Activated CD4-positive, alpha-beta memory T cell treated with anti-CD3 and anti-CD28 coated beads for 36 hours (primary cell): Measurements from ENCODE around the gene CD84. TPM values are rescaled to one million over a fixed set of nuclear protein-coding genes. Genes with fewer than 3 reads are reported as not detected.
"Not testable (repeated sequence)": the region's sequence is repeated elsewhere in the genome, so short reads cannot be mapped to it uniquely, and the experiment has no call there.

Experiments
- CTCF ChIA-PET: fragments of 350-600 bp; sonication (Branson Sonifier 250); formaldehyde crosslinking; loops from one replicate; lab custom pipeline; 2021; ENCODE audit warnings: antibody characterized with exemption, inconsistent platforms; lab: Charles Lee
- POLR2A ChIA-PET: fragments of 350-600 bp; sonication (Branson Sonifier 250); formaldehyde crosslinking; loops from one replicate; lab custom pipeline; 2021; ENCODE audit warnings: antibody characterized with exemption; lab: Charles Lee
- DNase-seq: peaks from one replicate; pipeline ENCODE4 v3.0.0-alpha.2; 2020
- H3K27ac Mint-ChIP-seq: one replicate; pipeline ENCODE4 v1.8.0; 2021; ENCODE audit warnings: mixed read lengths
- H3K27me3 Mint-ChIP-seq: one replicate; pipeline ENCODE4 v1.8.0; 2021; ENCODE audit warnings: mixed read lengths
- H3K36me3 Mint-ChIP-seq: one replicate; pipeline ENCODE4 v1.8.0; 2021; ENCODE audit warnings: mixed read lengths
- H3K4me1 Mint-ChIP-seq: one replicate; pipeline ENCODE4 v1.8.0; 2021; ENCODE audit warnings: low read depth, mixed read lengths
- H3K4me3 Mint-ChIP-seq: one replicate; pipeline ENCODE4 v1.8.0; 2021; ENCODE audit warnings: mild to moderate bottlenecking, mixed read lengths
- H3K9me3 Mint-ChIP-seq: one replicate; pipeline ENCODE4 v1.8.0; 2021; ENCODE audit warnings: mixed read lengths
- intact Hi-C: fragments of 100-400 bp; cut with micrococcal nuclease; formaldehyde crosslinking; loops from one replicate; pipeline ENCODE4 v1.15.1; 2023
- total RNA-seq, 2 experiments: library from RNA; stranded (reverse); gene quantifications; one replicate each; pipeline ENCODE4 v1.2.3, GENCODE V29; 2021

Gene CD84
- total RNA-seq, 2 experiments from 2014 or later, result 18.6 to 20.2 TPM

DNA sequence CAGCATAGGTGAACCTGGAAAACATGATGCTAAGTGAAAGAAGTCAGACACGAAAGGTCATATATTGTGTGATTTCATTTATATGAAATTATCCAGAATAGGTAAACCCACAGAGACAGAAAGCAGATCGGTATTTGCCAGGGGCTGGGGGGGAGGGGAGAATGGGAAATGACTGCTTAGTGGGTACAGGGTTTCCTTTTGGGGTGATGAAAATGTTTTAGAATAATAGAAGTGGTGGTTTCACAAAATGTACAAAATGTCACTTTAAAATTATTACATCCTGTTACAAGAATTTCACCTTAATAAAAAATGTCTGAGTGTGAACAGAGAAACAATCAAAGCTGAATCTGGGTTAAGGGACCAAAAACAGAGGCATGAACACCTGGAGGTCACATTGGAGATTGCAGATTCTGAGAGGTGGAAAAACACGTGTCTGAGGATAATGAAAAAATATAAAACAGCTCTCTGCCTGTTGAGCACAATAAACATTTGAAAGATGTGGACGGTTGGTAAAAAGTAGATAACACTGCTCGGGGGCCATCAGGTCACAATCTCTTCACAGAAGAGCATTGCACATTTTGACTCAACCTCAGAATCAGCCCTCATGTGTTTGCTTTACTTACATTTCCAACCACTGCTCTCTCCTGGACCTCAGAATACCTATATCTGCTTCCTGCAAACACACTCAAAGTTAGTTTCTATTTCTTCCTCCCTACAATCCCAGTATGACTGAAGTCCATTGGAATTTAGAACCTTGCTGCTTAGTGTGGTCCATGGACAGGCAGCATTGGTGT, 59.5 kb downstream of the CD84 start:
- peak overlapping the region; percentile 92 for H3K4me3 Mint-ChIP-seq
- peak; percentile 66 for DNase-seq
- H3K9me3 Mint-ChIP-seq, result peaks cover 14% of the 10 kb centered on the region
- ChIA-PET POLR2A (interaction anchor here (0.7 to 0.9 kb wide), 2 partner anchors 68 to 87 kb away, joined by 3 to 5 read pairs; no protein-coding TSS in a partner anchor), CTCF (interaction anchor here (0.9 to 1.6 kb wide), 3 partner anchors 37 to 68 kb away, joined by 3 to 4 read pairs (median 3); no protein-coding TSS in a partner anchor)
- peaks cover 37% of the 10 kb centered on the region for H3K36me3 Mint-ChIP-seq
- H3K4me1 Mint-ChIP-seq, result peaks cover 83% of the 10 kb centered on the region
- intact Hi-C loops, result loop anchor here (1.0 to 5.0 kb wide), 8 partner anchors 20 to 257 kb away; partner anchors contain the start of gene DCAF8
- H3K27me3 Mint-ChIP-seq, result no peaks in the 10 kb centered on the region
- H3K27ac Mint-ChIP-seq, result peak overlapping the region; percentile 92

DNA sequence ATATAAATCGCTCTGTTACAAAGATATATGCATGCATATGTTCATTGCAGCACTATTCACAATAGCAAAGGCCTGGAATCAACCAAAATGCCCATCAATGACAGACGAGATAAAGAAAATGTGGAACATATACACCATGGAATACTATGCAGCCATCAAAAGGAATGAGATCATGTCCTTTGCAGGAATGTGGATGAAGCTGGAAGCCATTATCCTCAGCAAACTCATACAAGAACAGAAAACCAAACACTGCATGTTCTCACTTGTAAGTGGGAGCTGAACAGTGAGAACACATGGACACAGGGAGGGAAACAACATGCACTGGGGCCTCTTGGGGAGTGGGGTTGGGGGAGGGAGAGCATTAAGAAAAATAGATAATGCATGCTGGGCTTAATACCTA, 61.8 kb downstream of the CD84 start:
- H3K4me3 Mint-ChIP-seq, H3K27me3 Mint-ChIP-seq, DNase-seq, CTCF ChIA-PET, POLR2A ChIA-PET, intact Hi-C loops: not testable (repeated sequence)
- H3K27ac Mint-ChIP-seq, result peak overlapping the region; percentile 57
- H3K4me1 Mint-ChIP-seq, result peaks cover 90% of the 10 kb centered on the region
- H3K36me3 Mint-ChIP-seq, result peaks cover 51% of the 10 kb centered on the region
- H3K9me3 Mint-ChIP-seq, result peaks cover 22% of the 10 kb centered on the region

DNA sequence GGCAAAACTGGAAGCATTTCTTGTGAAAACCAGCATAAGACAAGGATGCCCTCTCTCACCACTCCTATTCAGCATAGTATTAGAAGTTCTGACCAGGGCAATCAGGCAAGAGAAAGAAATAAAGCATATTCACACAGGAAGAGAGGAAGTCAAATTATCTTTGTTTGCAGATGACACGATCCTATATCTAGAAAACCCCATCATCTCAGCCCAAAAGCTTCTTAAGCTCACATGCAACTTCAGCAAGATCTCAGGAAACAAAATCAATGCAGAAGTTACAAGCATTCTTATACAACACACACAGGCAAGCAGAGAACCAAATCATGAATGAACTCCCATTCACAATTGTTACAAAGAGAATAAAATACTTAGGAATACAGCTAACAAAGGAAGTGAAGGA, 63.4 kb downstream of the CD84 start:
- POLR2A ChIA-PET, DNase-seq, intact Hi-C loops, H3K27me3 Mint-ChIP-seq: not testable (repeated sequence)
- H3K4me1 Mint-ChIP-seq, result peaks cover 95% of the 10 kb centered on the region
- H3K36me3 Mint-ChIP-seq, result peaks cover 57% of the 10 kb centered on the region
- CTCF ChIA-PET, result interaction anchor here (1.2 kb wide), 1 partner anchor 90 kb away, joined by 3 read pairs; no protein-coding TSS in a partner anchor
- H3K27ac Mint-ChIP-seq, result peak overlapping the region; percentile 77
- peak overlapping the region; percentile 48 for H3K4me3 Mint-ChIP-seq
- peaks cover 29% of the 10 kb centered on the region for H3K9me3 Mint-ChIP-seq

DNA sequence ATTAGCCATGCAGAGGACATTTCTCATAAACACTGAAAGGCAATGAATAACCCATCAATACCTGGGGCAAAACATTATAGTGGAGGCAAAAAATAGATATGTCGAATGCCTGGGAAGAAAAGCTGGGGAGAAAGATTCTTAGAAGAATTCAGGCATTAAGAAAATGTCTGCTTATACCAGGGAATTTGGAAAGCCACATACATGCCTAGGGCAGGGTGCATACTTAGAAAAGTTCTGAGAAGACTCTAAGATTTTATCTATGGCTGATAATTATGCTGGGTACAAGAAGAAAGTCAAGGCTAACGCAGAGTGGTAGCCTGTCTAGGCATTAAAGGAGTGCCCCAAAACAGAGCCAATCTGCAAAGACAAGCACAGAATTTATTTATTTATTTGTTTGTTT, 74.6 kb downstream of the CD84 start:
- no peak overlapping the region for H3K4me3 Mint-ChIP-seq
- H3K36me3 Mint-ChIP-seq, result peaks cover 78% of the 10 kb centered on the region
- ChIA-PET POLR2A (interaction anchor here (1.5 kb wide), 1 partner anchor 30 kb away, joined by 3 read pairs; no protein-coding TSS in a partner anchor), CTCF (interaction anchor here (1.4 kb wide), 1 partner anchor 9 kb away, joined by 4 read pairs; no protein-coding TSS in a partner anchor)
- peaks cover 60% of the 10 kb centered on the region for H3K4me1 Mint-ChIP-seq
- H3K9me3 Mint-ChIP-seq, result peaks cover 43% of the 10 kb centered on the region
- no peak overlapping the region for H3K27ac Mint-ChIP-seq
- intact Hi-C loops, result no loop called here
- no peak for DNase-seq
- H3K27me3 Mint-ChIP-seq, result no peaks in the 10 kb centered on the region

DNA sequence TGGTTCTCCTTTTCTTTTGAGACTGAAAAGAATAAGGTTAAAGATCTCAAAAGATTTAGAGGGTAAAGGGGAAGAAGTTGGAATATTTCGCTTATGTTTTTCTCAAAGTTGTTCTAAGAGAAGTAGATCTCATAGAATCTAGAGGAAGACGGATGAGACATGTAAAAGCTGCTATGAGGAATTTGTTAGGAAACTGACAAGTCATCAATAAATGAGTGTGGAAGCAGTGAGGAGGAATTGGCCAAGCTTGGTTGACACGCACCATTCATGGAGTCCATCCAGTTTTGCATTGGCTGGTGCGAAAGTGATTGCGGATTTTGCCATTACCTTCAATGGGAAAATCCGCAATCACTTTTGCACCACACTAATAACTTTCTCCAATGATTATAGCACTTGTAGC, 76.2 kb downstream of the CD84 start:
- Mint-ChIP-seq H3K27me3 (no peaks in the 10 kb centered on the region), H3K9me3 (peaks cover 43% of the 10 kb centered on the region), H3K36me3 (peaks cover 77% of the 10 kb centered on the region), H3K4me3 (no peak overlapping the region), H3K27ac (no peak overlapping the region), H3K4me1 (peaks cover 68% of the 10 kb centered on the region)
- intact Hi-C loops, result no loop called here
- CTCF ChIA-PET, result interaction anchor here (1.0 kb wide), 1 partner anchor 41 kb away, joined by 4 read pairs; no protein-coding TSS in a partner anchor
- POLR2A ChIA-PET, result no interaction called here
- DNase-seq, result no peak

DNA sequence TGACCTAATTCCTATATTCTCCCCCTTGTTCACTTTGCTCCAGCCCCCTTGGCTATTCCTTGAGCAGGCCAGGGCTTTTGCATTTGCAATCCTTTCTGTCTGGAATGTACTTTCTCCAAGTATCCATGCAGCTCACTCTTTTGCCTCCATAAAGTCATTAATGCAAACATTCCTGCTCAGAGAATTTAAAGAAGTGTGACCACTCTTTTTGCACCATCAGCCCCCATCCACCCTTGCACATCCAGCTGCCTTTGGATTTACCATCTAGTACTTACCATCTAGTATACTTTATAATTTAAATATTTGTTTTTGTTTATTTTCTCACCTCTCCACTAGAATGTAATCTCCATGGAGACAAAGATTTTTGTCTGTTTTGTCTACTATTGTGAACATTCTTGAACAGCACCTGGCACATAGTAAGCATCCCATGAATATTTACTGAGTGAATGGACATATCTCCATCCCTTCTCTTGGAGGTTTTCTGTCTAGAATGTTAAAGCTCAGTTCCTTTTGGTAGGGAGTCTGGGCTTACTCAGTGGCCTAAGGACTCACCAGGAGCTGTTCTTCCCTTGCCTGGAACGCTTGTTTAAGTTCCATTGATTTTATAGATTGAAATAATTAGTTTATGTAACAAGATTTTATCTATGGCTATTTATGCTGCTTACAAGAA, 78.8 kb downstream of the CD84 start:
- intact Hi-C loops, result no loop called here
- H3K27ac Mint-ChIP-seq, result no peak overlapping the region
- H3K9me3 Mint-ChIP-seq, result peaks cover 18% of the 10 kb centered on the region
- DNase-seq, result no peak
- peaks cover 60% of the 10 kb centered on the region for H3K36me3 Mint-ChIP-seq
- peaks cover 75% of the 10 kb centered on the region for H3K4me1 Mint-ChIP-seq
- H3K27me3 Mint-ChIP-seq, result no peaks in the 10 kb centered on the region
- H3K4me3 Mint-ChIP-seq, result no peak overlapping the region
- ChIA-PET POLR2A (no interaction called here), CTCF (no interaction called here)

DNA sequence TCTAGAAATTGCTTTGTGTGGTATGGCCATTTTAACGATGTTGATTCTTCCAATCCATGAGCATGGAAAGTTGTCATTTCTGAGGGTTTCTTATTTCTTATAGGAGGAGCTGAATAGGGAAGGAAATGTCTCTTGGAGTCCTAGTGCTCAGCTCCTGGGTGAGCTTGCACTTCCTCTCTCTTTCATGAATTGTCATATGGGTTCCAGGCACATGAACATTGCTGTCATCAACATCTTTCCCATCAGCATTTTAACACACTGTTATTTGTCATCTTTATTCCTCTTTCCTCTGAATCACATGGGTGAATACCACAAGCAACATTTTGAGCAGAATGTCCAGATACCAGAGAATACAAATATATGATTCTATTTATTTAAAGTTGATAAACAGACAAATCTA, 79.7 kb downstream of the CD84 start:
- H3K4me1 Mint-ChIP-seq, result peaks cover 75% of the 10 kb centered on the region
- peaks cover 55% of the 10 kb centered on the region for H3K36me3 Mint-ChIP-seq
- DNase-seq, result no peak
- no peak overlapping the region for H3K4me3 Mint-ChIP-seq
- intact Hi-C loops, result no loop called here
- peaks cover 17% of the 10 kb centered on the region for H3K9me3 Mint-ChIP-seq
- H3K27ac Mint-ChIP-seq, result peak overlapping the region; percentile 38
- ChIA-PET POLR2A (no interaction called here), CTCF (no interaction called here)
- H3K27me3 Mint-ChIP-seq, result no peaks in the 10 kb centered on the region

DNA sequence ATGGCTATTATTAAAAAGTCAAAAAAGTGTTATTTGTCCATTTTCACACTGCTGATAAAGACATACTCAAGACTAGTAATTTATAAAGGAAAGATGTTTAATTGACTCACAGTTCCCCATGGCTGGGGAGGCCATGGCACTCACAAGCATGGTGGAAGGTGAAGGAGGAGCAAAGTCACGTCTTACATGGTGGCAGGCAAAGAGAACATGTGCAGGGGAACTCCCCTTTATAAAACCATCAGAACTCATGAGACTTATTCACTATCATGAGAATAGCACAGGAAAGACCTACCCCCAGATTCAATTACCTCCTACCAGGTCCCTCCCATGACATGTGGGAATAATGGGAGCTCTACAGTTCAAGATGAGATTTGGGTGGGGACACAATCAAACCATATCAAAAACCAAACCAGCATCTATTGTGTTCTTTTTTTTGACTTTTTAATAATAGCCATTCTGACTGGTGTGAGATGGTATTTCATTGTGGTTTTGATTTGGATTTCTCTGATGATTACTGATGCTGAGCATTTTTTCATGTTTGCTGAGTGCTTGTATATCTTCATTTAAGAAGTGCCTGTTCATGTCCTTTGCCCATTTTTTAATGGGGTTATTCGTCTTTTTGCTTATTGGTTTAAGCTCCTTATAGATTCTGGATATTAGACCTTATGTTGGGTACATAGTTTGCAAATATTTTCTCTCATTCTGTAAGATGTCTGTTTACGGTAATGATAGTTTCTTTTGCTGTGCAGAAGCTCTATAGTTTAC, 80.8 kb downstream of the CD84 start:
- H3K27ac Mint-ChIP-seq, POLR2A ChIA-PET, CTCF ChIA-PET, H3K27me3 Mint-ChIP-seq, intact Hi-C loops, DNase-seq, H3K4me3 Mint-ChIP-seq: not testable (repeated sequence)
- Mint-ChIP-seq H3K36me3 (peaks cover 46% of the 10 kb centered on the region), H3K9me3 (peaks cover 17% of the 10 kb centered on the region), H3K4me1 (peaks cover 67% of the 10 kb centered on the region)

DNA sequence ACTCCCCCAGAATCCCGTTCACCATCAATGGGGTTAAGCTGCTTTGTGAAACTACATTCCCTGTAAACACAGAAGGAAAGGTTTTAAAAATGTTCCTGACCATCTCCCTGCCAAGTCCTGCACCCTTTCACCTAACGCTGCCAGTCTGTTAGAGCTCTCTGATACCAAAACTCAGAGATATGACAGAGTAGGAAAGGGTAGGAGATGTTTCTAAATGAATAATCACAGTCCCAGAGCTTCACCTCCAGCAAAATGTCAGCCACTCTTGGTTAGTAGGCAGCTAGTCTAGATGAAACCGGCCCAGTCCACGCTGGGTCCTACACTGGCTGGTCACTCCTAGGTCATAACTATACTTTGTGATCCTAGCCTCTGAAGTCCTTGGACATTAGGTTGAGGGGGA, 83.0 kb downstream of the CD84 start:
- peak overlapping the region; percentile 63 for H3K27ac Mint-ChIP-seq
- peaks cover 17% of the 10 kb centered on the region for H3K9me3 Mint-ChIP-seq
- peaks cover 49% of the 10 kb centered on the region for H3K4me1 Mint-ChIP-seq
- H3K36me3 Mint-ChIP-seq, result peaks cover 31% of the 10 kb centered on the region
- POLR2A ChIA-PET, result no interaction called here
- no peak for DNase-seq
- H3K4me3 Mint-ChIP-seq, result no peak overlapping the region
- CTCF ChIA-PET, result interaction anchor here (1.1 kb wide), 1 partner anchor 30 kb away, joined by 4 read pairs; no protein-coding TSS in a partner anchor
- H3K27me3 Mint-ChIP-seq, result no peaks in the 10 kb centered on the region
- intact Hi-C loops, result loop anchor here (2.0 kb wide), 1 partner anchor 22 kb away; no protein-coding TSS in a partner anchor

DNA sequence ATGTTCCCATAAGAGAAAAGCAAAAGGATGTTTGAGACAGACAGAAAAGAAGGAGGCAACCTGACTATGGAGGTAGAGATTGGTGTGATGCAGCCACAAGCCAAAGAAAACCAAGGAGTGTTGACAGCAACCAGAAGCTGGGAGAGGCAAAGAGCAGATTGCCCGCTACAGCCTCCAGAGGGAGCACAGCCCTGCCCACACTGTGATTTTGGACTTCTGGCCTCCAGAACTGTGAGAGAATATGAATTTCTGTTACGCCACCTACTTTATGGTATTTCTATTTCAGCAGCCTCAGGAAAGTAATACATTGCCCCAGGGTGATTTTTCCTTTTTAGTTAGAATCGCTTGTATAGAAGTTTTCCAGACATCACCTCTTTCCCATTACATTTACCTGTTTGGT, 84.7 kb downstream of the CD84 start:
- ChIA-PET POLR2A (interaction anchor here (0.5 kb wide), 1 partner anchor 51 kb away, joined by 3 read pairs; no protein-coding TSS in a partner anchor), CTCF (no interaction called here)
- Mint-ChIP-seq H3K27ac (no peak overlapping the region), H3K9me3 (peaks cover 16% of the 10 kb centered on the region), H3K4me3 (no peak overlapping the region), H3K4me1 (peaks cover 45% of the 10 kb centered on the region), H3K36me3 (peaks cover 34% of the 10 kb centered on the region), H3K27me3 (no peaks in the 10 kb centered on the region)
- intact Hi-C loops, result no loop called here
- no peak for DNase-seq

DNA sequence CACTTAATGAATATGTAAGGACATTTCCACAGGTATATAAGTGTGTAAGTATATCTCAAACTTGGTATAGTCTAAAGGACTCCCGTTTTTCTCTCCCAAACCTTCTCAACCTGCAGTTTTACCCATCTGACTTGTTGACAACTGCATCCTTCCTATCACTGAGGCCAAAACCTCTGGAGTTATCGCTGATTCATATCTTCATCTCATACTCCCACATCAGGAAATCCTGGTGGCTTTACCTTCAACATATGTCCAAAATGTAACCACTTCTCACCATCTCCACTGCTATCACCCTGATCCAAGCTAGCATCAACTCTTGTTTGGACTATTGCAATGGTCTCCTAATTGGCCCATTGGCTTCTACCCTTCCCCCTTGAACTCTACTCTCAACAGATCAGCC, 86.7 kb downstream of the CD84 start:
- Mint-ChIP-seq H3K36me3 (peaks cover 30% of the 10 kb centered on the region), H3K27me3 (no peaks in the 10 kb centered on the region), H3K9me3 (no peaks in the 10 kb centered on the region), H3K4me1 (peaks cover 32% of the 10 kb centered on the region), H3K4me3 (no peak overlapping the region), H3K27ac (no peak overlapping the region)
- ChIA-PET CTCF (no interaction called here), POLR2A (no interaction called here)
- no peak for DNase-seq
- intact Hi-C loops, result no loop called here
